Activated T-helper 1 cell treated with anti-CD3 and anti-CD28 coated beads, Interleukin-2, amount 50 U/mL, for 16 hours (primary cell): Measurements from ENCODE around the gene RGMA.
A peak's percentile ranks its signal among the peaks of the same experiment; 100 is the strongest.

Experiments used
- DNase-seq, 2 donors: peaks; one replicate each; pipeline ENCODE4 v3.0.0-alpha.2; 2020; ENCODE audit warnings: low read depth in 1 of 2, low spot score in 1 of 2

Gene RGMA

DNA sequence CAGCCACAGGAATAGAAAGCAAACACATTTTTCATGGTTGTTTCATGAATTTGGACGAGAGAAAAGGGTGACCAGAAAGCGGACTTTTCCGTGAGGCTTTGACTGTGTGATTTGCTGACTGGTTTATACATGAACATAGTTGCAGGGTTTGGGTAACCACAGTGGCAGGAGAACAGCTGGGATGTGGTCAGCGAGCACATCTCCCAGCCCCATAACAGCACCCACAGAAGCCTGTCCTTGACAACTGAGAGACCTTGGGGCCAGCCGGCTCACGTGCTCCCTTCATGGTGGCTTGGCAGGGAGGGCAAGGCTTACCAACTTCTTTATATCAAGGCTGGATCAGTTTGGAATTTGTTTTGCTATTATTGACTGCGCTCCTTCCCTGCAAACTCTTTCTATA, 13.2 kb upstream of the RGMA start:
- DNase-seq = no peak

DNA sequence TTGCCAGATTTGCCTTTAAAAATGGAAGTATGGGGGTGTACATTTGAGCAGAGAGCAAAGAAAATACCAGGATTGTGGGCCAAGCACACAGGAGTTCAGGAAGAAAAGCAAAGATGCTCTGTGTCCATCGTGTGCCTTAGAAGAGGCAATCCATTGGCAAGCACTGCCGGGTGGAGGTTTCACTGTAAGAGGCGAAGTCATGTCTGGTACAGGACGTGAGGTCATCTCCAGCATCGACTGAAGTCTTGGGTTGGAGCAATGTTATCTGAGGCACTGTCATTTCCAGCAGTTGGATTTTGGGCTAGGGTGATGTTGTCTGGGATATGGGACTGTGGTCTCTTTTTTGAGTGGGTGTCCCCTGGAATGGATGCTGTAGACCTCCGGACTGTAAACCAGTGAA, 4.8 kb upstream of the RGMA start:
- DNase-seq = no peak

DNA sequence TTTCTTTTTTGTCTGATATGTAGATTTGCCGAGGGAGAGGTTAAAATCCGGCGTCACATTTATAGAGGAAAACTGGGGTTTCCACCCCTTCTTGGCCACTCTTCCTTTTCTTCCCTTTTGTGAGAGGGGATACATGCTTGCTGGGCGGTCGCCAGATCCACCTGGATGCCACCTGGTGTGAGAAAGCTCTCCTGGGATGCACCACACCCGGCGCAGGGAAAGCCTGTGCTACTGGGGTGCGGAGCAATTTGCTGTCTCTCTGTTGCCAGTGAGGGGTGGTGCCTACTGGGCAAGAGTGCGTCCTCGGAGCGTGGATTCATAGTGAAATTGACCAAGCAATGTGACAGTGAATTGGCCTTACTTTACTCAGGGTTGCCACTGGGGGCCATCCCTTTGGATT, 2.5 kb upstream of the RGMA start:
- no peak for DNase-seq

DNA sequence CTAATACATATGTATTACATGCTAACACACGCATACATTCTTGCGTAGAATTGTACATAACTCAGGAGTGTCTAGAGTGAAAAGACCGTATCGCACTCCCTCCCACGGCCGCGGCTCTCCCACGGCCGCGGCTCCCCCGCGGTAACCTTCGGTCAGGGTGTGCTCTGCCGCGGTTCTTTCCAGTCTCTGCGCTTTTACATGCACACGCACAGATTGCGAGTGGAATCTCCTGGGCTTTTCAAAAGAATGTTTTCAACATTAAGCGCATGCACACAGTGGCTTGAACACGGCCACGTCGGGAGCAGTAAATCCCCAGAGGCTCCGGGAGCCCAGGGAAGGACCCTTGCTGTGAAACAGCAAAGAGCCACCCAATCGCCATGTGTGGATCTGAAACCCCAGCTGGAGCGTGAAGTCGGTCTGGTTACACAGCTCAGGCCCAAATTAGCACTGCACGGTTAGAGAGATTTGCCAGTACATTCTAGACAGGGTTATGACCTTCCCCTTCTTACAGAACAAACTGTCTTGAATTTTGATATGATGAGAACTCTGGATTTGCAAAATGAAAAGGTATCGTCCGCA, 805 bp upstream of the RGMA start:
- no peak for DNase-seq

DNA sequence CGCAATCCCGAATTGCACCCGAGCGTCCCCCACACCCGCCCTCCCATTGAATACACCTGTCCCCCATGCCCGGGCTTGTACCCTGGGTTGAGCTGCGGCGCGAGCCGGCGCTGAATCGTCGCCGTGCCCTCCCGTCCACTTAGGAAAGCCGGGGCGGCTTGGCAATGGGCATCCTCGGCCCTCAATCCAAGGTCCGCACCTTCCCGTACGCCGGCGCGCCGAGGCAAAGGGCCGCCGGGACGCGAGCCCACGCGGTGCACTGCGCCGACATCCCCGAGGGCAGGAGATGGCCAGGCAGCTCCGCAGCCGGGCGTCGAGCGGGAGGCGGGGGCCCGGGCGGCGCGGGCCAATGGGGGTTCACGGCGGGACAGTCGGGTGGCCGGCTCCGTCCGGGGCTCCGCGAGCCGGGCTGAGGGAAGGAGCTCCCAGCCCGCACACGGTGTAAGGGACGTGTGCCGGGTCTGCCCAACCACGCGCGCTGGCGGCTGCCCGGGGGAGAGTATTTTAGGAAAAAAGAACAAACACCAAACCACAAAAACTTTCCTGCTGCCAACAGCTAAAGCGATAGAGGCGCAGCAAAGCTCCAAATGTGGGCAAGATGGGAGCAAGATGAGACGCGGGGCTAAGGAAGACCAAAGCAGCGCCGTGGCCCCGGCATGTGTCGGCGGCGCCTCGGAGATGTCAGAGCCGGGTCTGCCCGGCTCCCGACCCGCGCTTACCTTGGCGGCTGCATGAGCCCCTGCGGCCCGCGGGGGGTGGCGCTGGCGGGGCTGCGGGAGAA, 621 bp downstream of the RGMA start:
- DNase-seq = no peak

DNA sequence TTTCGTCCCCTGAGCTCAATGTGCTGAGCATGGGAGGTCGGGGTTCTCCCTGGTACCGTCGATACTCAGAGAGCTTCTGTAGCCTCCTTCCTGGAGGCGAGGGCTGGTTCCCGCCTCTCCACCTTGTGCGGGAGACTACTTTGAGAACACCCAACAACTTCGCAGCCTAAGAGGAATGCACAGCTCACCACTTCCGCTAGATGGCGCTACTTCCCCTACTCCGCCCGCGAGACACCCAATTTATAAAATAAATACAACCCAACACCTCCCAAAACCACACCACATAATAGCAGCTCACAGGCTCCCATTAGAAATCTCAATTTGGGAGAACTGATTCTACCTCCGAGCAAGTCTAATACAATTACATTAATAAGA, 1.2 kb downstream of the RGMA start:
- DNase-seq = peak; percentile 51

DNA sequence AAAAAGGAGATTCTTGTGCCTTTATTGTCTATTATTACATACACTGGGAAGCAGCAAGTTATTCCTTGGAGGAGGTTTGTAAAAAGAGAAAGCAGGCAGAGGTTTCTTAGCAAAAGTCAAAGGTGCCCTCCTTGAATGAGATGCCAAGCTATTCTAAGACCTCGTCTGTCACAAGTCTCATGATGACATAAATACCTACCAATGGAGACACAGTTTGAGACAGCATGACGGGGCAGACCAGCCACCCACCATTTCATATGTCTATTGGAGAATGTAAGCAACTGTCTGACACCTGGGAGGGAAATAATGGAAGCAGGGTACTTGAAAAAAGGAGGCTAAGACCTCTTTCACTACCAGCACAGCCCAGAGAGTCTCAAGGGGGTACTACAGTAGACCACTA, 2.2 kb downstream of the RGMA start:
- no peak for DNase-seq

DNA sequence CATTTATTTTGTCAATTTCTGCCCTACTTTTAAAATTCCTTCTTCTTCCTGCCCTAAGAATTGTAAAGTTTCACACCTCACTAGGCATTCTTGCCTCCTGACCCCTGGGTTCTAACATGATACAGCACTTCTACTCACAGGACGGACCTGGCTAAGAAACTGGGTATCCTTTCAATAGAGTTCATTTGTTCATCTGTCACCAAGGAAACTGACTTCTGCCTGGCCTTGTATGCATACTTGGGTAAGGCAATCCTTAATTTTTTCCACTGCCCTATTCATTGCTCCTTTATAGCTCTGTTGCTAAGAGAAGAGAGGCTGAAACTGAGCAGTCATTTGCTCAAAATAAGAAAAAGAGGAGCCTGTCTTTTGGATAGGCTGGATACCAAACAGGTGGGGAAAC, 3.3 kb downstream of the RGMA start:
- DNase-seq = no peak

DNA sequence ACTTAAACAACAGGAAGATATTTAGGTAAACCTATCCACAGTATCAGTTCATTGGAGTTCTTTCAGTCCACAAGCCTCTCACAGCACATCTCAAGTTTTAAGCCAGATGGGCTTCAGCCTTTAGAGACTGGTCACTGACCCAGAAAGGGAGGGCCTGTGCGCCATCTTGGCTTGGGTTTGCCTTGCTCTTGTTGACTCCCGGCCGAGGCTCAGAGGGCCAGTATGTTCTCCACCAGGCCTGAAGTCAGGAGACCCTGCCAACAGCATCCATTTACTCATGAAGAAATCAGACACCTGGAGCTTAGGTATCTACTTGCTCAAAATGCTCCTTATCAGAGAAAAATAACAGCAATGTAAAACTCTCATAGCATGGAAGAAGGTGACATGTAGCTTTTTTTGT, 6.2 kb downstream of the RGMA start:
- no peak for DNase-seq

DNA sequence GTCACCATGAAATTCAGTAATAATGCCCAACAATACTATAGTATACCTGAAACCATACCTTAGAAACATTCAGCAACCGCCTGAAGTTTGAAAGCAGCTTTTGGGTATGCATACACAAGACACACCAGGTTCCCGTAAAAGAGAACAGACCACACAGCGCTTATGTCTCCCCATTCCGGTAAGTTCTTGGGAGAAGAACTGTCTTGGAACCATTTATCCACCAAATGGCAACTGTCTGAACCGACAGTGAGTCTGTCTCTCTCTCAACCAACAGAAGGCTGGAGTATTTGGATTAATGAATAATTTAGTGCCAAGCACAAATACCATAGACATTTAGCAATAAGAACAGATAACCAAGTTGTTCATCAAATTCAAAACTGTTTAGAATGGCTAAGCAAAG, 7.6 kb downstream of the RGMA start:
- no peak for DNase-seq

DNA sequence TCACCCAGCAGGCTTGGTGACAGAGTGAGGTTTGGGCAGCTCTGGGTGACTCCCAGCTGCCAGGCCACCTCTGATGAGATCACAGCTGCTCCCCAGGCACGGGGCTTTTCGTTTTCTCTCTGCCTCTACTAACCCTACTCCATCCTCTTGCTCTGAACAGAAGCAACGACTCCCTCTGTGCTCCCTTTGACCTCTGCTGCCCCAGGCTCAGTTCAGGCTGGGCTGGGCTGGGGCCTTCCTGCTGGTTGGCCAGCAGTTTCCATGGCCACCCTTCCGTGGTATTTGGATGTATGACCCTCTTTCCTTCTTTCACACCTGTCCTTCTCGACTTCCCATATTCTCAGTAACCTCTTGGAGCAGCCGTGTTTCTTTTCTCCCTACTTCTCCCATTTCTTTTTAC, 8.6 kb downstream of the RGMA start:
- DNase-seq = no peak

DNA sequence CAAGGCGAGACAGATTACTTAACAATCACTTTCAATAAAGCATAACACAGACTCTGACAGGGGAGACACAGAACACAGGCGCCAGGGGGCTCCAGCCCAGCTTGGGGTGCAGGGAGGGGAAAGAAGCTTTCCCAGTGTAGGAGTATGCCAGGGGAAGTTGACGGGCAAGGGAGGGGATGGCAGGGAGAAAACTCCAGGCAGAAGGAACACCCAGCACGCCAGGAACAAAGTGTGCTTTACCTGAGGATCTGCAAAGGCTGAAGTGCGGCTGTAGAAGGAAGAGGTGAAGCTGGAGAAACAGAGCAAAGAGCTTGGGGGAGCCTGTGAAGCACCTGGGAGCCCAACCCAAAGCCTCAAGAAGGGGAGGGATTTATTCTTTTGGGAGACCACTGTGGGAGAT, 12.1 kb downstream of the RGMA start:
- DNase-seq = no peak

DNA sequence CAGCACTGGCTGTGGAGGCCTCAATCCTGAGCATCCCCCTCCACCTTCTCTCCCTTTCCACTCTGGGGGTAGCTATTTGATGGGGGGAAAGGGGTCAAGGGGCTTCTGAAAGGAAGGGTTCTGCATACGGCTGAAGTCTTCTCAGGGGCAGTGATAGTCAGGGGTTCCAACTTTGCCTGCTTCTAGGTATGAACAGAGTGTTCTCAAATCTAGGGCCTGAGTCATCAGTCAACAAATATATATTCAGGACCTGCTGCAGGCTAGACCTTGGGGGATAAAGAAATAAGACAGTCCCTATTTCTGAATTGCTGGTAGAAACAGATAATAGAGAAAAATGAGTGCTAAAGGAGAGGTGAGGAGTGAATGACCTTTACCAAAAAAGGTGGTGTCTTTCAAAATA, 12.8 kb downstream of the RGMA start:
- DNase-seq = no peak

DNA sequence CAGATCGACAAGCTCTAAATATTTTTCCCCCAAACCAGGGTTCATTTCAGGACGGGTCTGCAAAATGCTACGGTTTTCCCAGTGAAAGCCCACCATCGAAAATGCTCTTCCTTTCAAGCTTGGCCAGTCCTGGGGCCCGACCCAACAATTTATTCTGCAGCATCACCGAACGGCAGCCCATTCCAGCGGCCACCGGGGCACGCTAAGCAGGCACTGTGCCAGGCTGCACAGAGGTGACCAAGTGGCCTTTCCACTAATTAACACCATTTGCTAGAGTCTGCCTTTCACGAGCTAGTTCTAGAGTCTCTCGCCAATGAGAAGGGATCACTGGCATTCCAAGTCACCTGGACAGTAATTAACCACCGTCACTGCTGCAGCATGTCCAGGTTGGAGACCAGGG, 14.4 kb downstream of the RGMA start:
- no peak for DNase-seq

DNA sequence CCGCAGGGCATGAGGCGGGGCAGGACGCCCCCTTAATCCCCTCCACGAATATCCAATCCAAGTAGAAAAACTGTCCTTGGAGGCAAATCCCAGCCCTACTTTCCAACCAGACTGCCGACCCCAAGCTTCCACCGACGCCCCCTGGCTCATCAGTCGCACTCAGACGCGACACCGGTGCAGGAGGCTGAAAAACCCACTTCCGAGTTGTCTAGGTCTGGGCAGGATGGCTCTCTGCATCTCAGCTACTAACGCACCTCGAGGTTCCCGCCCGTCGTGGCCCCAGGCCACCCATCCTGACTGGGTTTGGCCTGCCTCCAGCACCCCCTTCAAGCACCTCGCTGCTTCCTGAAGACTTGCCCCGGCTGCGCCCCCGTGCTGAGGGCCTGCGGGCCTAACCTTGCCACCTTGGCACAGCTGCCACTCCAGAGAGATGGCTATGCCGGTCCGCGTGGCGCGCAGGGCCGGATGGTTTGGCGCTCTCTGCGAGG, 15.5 kb downstream of the RGMA start:
- DNase-seq = no peak

DNA sequence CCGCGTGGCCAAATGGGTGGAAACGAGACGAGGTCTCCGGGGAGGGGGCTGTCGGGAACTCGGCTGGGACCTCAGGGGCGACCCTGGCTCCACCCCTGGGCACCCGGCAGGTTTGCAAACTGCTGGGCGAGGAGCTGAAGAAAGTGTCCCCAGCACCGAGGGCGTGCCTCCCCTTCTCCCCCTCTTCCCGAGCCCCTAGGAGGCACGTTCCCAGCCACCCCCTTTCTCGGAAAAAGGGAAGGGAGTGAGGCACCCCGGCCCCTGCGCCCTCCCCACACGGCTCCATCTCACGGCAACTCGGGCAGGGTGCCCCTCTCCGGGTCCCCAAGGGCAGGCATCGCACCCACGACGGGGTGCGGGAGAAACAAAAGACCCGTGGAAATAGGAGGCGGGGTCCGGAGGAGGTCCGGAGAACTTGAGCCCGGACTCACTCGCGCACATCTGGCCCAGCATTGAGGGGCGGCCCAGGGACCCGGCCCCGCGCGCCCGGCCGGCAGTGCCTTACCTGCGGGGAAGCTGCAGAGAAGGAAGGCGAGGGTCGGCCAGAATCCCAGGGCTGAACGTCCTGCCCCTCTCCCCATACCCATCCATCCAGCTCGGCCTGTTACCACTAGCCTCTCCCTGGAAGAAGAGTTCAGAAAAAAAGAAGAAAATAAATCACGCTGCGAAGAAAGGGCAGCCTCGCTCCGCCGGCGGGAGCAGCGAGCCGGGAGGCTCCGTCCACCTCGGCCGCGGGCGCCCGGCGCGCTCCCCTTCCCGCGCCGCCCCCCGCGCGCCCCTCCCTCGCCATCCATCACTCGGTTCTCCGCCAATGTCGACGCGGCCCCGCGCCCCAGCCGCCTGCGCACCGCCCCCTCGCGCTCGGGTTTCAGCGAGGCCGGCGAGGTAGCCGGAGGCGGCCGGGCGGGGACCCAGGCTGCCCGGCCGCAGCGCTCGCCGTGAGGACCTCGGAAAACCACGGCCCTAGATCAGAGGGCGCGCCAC, 16.3 kb downstream of the RGMA start:
- no peak for DNase-seq

DNA sequence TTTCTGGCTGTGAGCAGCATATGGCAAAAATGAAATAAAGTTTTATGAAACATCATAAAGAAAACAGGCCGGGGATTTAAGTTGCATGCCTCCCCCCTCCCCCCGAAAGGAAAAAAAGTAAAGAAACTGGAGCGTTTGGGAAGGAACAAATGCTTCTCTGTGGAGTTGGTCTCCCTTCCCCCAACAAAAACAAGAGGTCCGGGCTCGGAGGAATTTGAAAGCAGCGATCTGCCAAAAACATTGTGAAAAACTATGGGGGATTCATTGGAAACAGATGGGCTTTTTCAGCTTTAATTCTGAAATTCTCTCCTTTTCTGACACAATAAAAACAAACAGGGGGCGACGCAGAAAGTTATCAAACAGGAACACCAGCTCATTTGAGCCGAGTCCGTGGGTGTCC, 17.0 kb downstream of the RGMA start:
- no peak for DNase-seq

DNA sequence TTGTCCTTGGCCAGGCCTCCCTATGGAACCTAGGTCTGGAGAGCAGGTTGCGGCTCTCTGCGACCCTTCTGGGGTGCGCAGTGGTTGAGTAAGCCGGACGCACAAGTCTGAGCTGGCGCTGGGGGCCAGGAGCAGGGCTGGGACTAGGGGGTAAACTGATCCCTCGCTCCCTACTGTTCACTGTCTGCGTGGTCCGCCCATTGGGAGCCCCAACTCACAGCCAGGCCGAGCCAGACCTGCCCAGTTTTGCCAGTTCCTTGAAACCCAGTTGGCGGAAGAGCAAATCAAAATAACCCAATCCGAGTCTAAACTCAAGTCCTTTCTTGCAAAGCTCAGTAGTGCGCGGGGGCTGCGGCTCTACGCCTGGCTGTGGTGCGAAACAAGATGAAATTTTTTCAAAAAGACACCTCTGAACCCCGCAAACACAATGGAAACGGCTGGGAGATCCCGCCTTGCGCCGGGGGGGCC, 17.5 kb downstream of the RGMA start:
- no peak for DNase-seq

DNA sequence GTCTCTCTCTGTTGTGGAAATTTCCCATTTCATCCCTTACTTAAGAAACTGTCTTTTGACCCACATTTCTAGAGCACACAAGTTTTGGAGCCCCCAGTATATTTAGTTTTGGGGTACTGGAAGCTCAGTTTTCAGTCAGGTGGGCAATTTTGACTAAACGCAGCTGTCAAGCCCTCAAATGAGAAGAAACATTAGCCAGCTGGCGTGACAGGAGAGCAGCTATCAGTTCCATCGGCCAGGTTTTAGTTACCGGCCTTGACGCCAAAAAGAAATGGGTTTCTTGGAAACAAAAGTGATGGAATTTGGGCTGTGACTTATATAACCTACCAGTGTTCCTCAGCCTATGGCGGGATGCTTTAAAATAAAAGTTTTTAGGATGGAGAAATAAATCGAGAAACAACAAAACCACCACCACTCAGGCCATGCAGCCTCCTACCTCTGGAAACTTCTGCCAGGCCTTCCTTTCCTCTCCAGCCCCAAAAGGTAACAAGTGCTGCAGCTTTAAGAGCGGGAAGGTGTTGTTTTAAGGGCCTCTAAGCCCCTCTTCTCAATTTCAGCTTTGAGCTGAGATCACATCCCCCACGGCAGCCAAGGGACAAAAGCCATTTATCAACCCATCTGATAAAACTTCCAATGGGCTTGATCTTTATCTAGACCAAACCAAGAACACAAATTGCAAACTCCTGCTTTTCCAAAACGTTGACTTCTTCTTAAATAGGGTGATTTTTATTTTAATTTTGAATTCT, 18.3 kb downstream of the RGMA start:
- no peak for DNase-seq

DNA sequence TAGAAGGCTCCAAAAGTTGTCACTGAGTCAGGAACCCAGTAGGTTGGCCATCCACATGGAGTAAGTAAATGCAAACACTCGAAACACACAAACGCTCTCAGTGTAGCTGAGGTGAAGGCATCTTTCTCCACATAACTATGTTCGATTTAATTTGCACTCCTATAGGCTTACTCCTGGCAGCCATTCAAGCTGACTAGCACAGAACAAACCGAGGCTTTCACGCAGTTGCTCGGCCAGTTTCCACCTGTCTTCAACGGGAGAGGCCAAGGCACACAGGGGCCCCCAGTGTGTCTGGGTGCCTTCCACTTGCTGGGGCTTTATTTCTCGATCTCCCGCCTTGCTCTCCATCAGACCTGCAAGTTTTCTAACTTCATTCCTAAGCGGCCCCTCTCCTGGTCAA, 18.9 kb downstream of the RGMA start:
- DNase-seq = no peak

DNA sequence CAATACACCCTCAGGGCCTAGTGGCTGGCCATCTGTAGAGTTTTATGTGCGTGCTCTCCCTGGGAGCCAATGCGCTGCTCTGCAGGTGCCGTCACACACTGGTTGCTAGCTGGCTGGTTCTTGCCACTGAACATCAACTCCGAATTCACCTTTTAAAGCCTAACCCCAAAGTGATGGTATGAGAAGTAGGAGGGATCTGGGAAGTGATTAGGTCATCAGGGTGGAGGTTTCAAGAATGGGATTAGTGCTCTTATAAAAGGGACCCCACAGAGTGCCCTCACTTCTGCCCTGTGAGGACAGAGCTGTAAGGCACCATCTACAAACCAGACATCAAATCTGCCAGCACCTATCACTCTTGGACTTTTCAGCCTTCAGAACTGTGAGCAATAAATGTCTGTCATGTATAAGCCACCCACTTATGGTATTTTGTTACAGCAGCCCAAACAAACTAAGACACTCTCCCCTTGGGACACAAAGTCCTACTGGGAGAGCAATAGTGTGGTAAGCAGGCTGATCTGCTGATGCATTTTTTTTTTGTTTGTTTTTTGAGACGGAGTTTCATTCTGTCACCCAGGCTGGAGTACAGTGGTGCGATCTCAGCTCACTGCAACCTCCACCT, 20.3 kb downstream of the RGMA start:
- no peak for DNase-seq
